Measurements from ENCODE around the gene CIDEB.

The CIDEB gene

GRCh38 chr14:24290746-24291145 lies 17.0 kb downstream of the CIDEB start:
- DNase-seq = no peak

- peak; percentile 62 for DNase-seq
These were observed 18.0 kb downstream of the CIDEB start for GRCh38 chr14:24289649-24290280.

- no peak for DNase-seq
These were observed 20.8 kb downstream of the CIDEB start for GRCh38 chr14:24286996-24287395.

DNA sequence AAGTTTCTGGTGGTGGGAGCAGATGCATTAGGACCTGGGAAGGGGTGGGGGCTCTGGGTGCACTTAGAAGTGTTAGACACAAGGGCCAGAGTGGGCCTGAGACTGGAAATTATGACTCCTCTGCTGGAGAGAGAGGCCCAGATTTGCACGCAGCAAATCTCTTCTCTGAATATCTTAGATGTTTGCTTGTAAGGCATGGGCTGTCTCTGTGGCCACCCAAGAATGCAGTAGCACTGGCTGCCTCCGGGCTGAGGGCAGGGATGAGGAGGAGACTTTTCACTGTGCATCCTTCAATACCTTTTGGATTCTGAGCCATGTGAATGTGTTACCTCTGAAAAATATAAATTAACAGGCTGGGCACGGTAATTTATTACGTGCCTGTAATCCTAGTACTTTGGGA lies 22.4 kb downstream of the CIDEB start:
- no peak for DNase-seq

DNA sequence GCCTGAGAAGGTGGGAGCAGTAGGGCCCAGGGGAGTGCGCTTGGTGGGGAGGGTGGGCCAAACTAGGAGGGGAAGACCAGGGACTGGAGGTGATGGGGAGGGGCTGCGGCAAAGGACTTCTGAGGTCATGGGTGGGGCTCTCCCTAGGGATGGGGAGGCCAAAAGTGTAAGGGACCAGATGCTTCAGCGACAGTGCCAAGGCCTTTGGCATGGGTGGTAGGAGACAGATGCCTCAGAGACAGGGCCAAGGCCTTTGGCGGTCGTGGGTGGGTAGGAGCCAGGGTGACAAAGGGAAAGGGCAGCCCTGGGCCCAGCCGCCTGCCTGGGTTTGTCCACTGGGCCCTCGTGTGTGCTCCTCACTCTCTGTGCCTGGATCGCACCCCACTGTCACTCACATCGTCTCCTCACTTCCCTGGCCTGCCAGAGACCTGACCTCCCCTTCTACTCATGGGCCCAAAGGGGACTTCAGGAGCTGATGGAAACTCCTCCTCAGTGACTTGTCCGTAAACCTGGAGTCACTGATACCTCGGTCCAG lies 23.2 kb downstream of the CIDEB start:
- no peak for DNase-seq

DNA sequence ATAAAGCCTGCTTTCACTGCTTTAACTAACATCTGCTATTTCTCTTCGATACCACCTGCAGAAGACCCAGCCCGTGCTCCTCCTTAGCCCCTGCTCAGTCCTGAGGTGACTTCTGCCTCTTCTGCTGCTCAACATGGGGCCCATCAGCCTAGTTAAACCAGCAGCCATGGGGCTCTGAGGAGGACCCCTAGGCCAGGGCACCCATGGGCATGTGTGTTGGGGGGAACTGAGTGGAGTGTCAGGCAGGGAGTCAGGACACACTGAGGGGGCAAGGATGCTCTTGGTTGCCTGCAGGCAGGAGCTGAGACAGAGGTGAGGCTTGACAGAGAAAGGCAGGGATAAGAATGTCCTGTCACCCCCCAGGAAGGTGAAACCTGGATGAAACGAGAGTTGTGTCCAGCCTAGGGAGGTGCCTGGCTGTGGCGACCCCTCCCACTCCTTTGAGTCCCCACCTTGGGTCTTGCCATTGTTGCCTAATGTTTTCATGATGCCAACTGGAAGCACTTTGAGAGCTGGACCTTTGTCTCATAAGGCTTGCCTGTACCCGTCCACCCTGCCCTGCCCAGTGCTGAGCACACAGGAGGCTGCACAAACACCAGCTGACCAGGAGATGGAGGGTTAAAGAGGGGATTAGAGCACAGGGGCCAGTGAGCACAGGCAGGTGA lies 23.8 kb downstream of the CIDEB start:
- no peak for DNase-seq

GRCh38 chr14:24282736-24283135 lies 25.0 kb downstream of the CIDEB start:
- no peak for DNase-seq

- DNase-seq = no peak
These were observed 26.1 kb downstream of the CIDEB start for GRCh38 chr14:24281636-24282035.

DNA sequence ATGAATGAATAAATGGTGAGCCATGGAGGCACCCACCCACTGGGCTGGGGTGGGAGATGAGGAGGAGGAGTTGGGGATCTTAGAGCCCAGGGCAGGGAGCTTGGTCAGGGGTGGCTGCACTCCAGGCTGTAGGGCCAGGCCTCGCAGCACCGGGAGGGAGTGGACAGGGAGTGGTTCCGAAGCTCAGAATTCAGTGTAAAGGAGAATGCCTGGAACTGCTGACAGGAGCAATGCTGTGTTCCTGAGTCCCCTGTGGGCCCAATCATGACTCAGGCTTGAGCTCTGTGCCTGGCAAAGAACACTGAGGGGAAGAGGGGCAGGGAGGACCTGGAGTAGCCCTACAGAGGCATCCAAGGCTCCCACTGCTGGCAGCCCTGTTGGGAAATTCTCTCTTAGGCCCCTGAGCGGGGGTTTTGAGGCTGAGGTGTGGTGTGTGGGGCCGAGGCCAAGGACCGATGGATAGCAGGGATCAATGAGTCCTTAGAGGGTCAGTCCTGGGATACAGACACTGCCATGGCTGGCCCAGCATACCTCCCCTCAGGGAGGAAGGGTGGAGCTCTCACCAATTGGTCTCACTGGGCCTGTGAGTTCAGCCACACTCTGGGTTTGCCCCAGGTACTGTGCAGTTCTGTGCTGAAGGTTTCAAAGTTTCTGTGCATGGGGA lies 26.8 kb downstream of the CIDEB start:
- no peak for DNase-seq

DNA sequence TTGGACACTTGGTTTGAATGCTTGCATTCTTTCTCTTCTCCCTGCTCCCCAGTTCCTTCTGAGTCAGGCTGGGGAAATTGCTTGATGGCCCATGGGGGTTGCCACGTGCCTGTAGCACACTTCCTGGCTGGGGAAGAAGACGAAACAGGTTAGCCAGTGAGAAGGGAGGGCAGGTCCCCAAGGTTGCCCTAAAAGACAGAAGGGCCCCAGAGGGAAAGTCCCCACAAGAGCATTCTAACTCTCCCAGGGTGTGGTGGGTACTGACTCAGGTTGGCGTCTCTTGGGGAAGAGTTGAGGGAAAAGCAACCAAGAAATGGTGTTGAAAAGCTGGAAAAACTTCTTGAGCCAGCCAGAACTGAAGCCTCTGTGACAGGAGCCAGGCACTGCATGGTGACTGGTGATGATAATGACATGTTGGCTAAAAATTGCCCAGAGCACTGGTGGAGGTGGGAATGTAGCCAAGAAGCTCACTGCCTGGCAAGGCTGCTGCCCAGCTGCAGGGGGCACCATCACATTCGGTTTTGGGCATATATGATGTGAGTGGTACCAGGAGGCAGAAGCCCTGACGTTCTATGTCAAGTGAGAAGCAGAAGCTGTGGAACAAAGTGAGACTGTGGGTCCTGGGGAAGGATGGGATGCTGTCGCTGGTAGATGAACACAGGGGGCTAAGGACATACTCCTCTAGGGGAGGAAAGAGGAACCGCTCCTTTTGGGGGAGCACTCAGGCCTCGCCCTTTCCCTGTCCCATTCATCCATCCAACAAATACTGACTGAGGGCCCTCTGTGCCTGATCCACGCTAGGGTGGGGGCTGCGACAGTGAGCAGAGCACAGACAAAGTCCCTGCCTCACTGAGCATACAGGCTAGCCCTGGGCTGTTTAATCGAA lies 28.2 kb downstream of the CIDEB start:
- no peak for DNase-seq

DNA sequence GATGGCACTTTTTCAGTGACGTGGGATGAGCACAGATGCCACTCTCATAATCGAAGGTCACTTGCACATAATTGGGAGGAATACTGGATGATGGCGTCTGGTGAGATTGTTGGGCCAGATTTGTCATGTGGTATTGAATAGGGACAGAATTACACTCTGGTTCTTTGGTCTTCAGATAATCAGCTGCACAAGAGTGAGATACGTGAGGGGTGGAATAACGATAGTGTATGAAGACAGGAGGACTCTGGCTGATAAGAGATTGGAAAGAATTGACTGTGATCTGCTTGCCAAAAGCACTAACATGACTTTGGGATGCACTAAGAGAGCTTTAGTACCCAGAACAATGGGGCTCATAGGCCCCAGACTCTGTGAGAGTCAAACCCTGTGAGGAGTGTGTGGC lies 29.4 kb downstream of the CIDEB start:
- DNase-seq = no peak

DNA sequence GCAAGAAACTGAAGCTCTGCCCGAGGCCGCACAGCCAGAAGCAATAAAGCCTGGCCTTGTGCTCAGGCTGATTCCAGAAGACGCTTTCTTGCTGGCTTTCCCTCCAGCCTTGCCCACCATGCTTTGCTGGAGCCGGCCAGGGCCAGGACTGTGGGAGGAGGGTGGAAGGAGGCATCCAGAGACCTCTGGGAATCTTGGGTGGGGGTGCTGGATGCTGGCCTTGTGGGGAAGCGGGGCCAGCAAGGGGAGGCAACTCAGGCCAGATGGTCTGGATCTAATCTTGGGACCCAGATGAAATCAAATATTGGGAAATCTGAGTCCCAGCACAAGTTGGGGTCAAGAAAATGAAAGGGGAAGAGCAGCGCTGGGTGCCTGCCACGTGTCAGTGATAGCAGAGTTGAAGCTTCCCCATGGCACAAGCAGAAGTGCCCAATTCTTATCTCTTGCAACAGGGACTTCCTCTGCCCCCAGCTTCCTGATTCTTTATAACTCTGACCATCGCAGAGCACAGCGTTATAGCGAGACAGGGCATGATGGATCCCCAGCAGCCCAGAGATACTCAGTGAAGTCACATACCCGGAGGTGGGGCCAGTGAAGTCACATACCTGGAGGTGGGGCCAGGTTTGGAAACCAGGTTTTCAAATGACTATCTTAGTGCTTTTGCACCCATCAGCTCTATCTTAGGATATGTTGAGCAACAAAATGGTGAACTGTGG lies 30.0 kb downstream of the CIDEB start:
- DNase-seq = no peak

GRCh38 chr14:24277071-24277470 lies 30.7 kb downstream of the CIDEB start:
- no peak for DNase-seq

GRCh38 chr14:24274101-24274543 lies 33.7 kb downstream of the CIDEB start:
- no peak for DNase-seq

DNA sequence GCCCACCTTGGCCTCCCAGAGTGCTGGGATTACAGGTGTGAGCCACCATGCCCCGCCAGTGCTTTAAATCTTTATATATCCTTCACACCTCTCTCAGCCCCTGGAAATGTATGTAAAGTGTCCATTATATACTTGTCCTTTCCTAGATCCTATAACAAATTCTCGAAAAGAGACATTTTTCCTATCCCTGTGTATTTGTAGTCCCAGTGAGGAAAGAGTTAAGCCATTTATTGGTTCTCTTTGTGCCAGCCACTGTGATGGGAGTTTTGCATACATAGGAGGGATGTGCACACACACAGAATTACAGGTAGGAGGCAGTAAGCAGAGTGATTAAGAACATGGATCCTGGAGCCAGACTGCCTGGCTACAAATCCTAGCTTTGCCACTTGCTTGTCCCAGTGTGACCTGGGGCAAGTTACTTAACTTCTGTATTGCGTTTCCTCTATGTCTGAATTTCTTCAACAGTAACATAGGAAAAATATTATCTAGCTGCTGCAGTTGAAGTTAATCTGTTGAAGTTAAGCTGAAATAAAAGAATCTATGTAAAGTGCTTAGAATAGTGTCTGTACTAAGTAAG lies 34.3 kb downstream of the CIDEB start:
- no peak for DNase-seq

- DNase-seq = no peak
These were observed 35.3 kb downstream of the CIDEB start for GRCh38 chr14:24272467-24272866.

GRCh38 chr14:24271834-24272263 lies 35.9 kb downstream of the CIDEB start:
- no peak for DNase-seq

DNA sequence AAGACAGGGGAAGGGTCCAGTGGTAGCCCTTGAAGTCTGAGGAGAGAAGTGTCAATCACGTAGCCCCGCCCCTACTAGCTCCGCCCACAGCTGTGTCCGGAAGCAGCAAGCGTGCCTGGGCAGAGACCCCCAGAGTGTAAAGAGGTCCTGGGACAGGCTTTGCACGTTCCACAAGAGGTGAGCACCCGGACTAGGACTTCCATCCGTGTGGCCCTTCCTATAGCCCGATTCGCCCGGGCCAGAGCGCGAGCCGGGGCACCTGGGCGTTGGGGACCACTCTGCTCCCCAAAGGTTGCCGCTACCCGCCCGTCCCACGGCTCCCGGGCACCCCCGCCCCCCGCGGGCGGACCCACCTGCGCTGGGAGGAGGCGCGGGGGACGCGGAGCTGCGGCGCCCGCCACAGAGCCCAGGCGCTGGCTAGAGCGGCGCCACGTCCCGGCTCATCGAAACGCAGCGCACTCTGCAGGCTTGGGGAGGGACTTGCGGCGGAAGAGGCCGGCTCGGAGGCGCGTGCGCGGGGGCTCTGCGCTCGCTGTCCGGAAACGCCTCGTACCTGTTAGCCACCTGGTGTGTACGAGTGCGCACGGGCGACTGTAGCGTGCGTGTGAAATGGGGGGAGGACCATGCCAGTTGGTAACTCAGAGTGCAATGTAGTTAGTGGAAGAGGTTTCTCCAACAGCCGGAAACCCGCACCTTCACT lies 36.5 kb downstream of the CIDEB start, which contains the start of gene RABGGTA:
Gene RABGGTA, minus strand, starts transcription at position 464 of the 700 bp plus-strand sequence. CDS start 482 bp downstream, outside the sequence.
- DNase-seq = peak; percentile 88

- no peak for DNase-seq
These were observed 37.1 kb downstream of the CIDEB start for GRCh38 chr14:24270537-24271133.

DNA sequence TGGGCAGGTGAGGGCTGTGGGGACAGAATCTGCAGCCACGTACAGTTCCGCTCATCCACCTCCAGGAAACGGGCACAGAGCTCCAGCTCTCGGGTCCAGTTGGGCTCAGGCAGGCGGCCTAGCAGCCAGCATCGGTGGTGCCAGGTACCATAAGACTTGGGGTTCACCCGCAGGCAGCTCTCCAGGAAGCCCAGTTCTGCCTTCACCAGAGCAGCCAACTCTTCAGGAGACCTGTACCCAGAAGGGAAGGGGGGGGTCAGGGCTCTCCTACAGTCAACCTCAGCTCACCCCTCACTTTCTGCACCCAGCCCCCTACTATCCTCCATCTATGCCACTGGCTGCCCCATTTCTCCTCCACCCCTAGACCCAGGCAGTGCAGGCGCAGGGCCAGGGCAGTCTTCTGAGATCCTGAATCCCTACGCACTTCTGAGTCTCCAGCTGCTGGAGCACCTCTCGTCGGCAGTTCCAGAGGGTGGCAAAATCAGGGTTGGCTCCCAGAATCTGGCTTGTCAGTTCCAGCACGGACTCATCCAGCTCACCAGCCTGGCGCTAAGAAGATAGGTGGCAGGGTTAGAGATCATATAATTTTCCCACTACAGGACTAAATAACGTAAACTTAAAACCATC lies 37.8 kb downstream of the CIDEB start:
- DNase-seq = no peak
